Measurements from ENCODE around the gene TMTC1.

GRCh38 chr12:29517264-29517663 is 266.5 kb downstream of the TMTC1 start:
- TF ChIP-seq, protein P1, sequence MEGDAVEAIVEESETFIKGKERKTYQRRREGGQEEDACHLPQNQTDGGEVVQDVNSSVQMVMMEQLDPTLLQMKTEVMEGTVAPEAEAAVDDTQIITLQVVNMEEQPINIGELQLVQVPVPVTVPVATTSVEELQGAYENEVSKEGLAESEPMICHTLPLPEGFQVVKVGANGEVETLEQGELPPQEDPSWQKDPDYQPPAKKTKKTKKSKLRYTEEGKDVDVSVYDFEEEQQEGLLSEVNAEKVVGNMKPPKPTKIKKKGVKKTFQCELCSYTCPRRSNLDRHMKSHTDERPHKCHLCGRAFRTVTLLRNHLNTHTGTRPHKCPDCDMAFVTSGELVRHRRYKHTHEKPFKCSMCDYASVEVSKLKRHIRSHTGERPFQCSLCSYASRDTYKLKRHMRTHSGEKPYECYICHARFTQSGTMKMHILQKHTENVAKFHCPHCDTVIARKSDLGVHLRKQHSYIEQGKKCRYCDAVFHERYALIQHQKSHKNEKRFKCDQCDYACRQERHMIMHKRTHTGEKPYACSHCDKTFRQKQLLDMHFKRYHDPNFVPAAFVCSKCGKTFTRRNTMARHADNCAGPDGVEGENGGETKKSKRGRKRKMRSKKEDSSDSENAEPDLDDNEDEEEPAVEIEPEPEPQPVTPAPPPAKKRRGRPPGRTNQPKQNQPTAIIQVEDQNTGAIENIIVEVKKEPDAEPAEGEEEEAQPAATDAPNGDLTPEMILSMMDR (IDR thresholded peaks at IDR 0.05), result no peak
- TF ChIP-seq POLR2AphosphoS5 (IDR thresholded peaks at IDR 0.05), result no peak
- TF ChIP-seq POLR2A (IDR thresholded peaks at IDR 0.05; ENCODE audit: low read depth), result no peak
